Left ventricle myocardium inferior (tissue), 1 donor: ENCODE data around the gene TMC4. TPM values are rescaled to one million over a fixed set of nuclear protein-coding genes. Genes with fewer than 3 reads are reported as not detected.
"Not testable (repeated sequence)": the region's sequence is repeated elsewhere in the genome, so short reads cannot be mapped to it uniquely, and the experiment has no call there.

Experiments used
- DNase-seq: peaks from one replicate; pipeline ENCODE4 v3.0.0-alpha.2; 2020
- H3K27ac ChIP-seq: fragments of 200-600 bp; replicated peaks from 2 replicates; pipeline ENCODE4 v1.8.0; 2021
- H3K27me3 ChIP-seq: fragments of 200-600 bp; 2 replicates; pipeline ENCODE4 v1.8.0; 2021; ENCODE audit warnings: low read depth
- H3K36me3 ChIP-seq: fragments of 200-600 bp; 2 replicates; pipeline ENCODE4 v1.8.0; 2021
- H3K4me1 ChIP-seq: fragments of 200-600 bp; 2 replicates; pipeline ENCODE4 v1.8.0; 2021
- H3K4me3 ChIP-seq: fragments of 200-600 bp; 2 replicates; pipeline ENCODE4 v1.8.0; 2021; ENCODE audit warnings: mild to moderate bottlenecking, moderate library complexity
- H3K9me3 ChIP-seq: fragments of 200-600 bp; replicated peaks from 2 replicates; pipeline ENCODE4 v1.8.0; 2021
- CTCF ChIP-seq: fragments of 200-600 bp; IDR thresholded peaks from 2 replicates; pipeline ENCODE4 v1.8.0; 2021; ENCODE audit warnings: antibody characterized with exemption, mild to moderate bottlenecking, borderline replicate concordance
- intact Hi-C: fragments of 100-400 bp; cut with micrococcal nuclease; formaldehyde crosslinking; loops from one replicate; pipeline ENCODE4 v1.11.0; 2022
- total RNA-seq: library from RNA; stranded (reverse); fragmentation: NEBNext Ultra II Directional; extraction: Animal tissue kit (Norgen Biotek cat#: 25700); gene quantifications from one replicate; pipeline ENCODE4 v1.2.1, GENCODE V29; 2021
- donor health status: DM: no; HTN: yes; CAD: no; lungs with severe emphysema.

Gene TMC4
- total RNA-seq, 1 donor from 2014 or later, result 2.2 TPM

- H3K4me3 ChIP-seq, result no peak overlapping the region
- no peaks in the 10 kb centered on the region for H3K9me3 ChIP-seq
- DNase-seq, result no peak
- H3K27ac ChIP-seq, result no peak overlapping the region
- intact Hi-C loops, result no loop called here
- peaks cover 30% of the 10 kb centered on the region for H3K4me1 ChIP-seq
- peaks cover 34% of the 10 kb centered on the region for H3K36me3 ChIP-seq
- TF ChIP-seq CTCF, result no peak
- H3K27me3 ChIP-seq, result no peaks in the 10 kb centered on the region
Observed at GRCh38 chr19:54197121-54197520, 24.2 kb upstream of the TMC4 start.

GRCh38 chr19:54196536-54196935, 23.6 kb upstream of the TMC4 start:
- Histone ChIP-seq H3K27ac (no peak overlapping the region), H3K9me3 (no peaks in the 10 kb centered on the region), H3K4me1 (peaks cover 30% of the 10 kb centered on the region), H3K4me3 (no peak overlapping the region), H3K36me3 (peaks cover 29% of the 10 kb centered on the region), H3K27me3 (no peaks in the 10 kb centered on the region)
- intact Hi-C loops, result no loop called here
- no peak for TF ChIP-seq CTCF
- DNase-seq, result no peak

- intact Hi-C loops, result not testable (repeated sequence)
Observed at GRCh38 chr19:54194463-54194862, 21.5 kb upstream of the TMC4 start.

GRCh38 chr19:54193011-54193410, 20.1 kb upstream of the TMC4 start:
- TF ChIP-seq CTCF, result no peak
- Histone ChIP-seq H3K27me3 (no peaks in the 10 kb centered on the region), H3K27ac (no peak overlapping the region), H3K9me3 (no peaks in the 10 kb centered on the region), H3K4me3 (no peak overlapping the region), H3K4me1 (peaks cover 35% of the 10 kb centered on the region), H3K36me3 (peaks cover 27% of the 10 kb centered on the region)
- intact Hi-C loops, result no loop called here
- no peak for DNase-seq

More at GRCh38 chr19:54194463-54194862, 21.5 kb upstream of the TMC4 start:
- H3K9me3 ChIP-seq, H3K4me3 ChIP-seq, H3K27me3 ChIP-seq, DNase-seq, H3K27ac ChIP-seq: not testable (repeated sequence)
- peaks cover 27% of the 10 kb centered on the region for H3K36me3 ChIP-seq
- peaks cover 21% of the 10 kb centered on the region for H3K4me1 ChIP-seq

GRCh38 chr19:54191811-54192453, 19.0 kb upstream of the TMC4 start:
- DNase-seq, result no peak
- H3K4me3 ChIP-seq, result peak overlapping the region; percentile 91
- TF ChIP-seq CTCF, result no peak
- no peaks in the 10 kb centered on the region for H3K9me3 ChIP-seq
- peak overlapping the region; percentile 100 for H3K27ac ChIP-seq
- H3K27me3 ChIP-seq, result no peaks in the 10 kb centered on the region
- intact Hi-C loops, result no loop called here
- peaks cover 36% of the 10 kb centered on the region for H3K4me1 ChIP-seq
- H3K36me3 ChIP-seq, result peaks cover 27% of the 10 kb centered on the region

- no peaks in the 10 kb centered on the region for H3K9me3 ChIP-seq
- H3K4me1 ChIP-seq, result peaks cover 36% of the 10 kb centered on the region
- H3K36me3 ChIP-seq, result peaks cover 27% of the 10 kb centered on the region
- peak; percentile 88 for DNase-seq
- TF ChIP-seq CTCF, result no peak
- peak within 1 kb of the TSS; percentile 91 for H3K4me3 ChIP-seq
- H3K27ac ChIP-seq, result peak within 1 kb of the TSS; percentile 100
- no peaks in the 10 kb centered on the region for H3K27me3 ChIP-seq
- intact Hi-C loops, result no loop called here
Observed at GRCh38 chr19:54191011-54191810, 18.3 kb upstream of the TMC4 start, which contains the start of gene TSEN34. TSEN34 (plus strand) TSS chr19:54191308; CDS start chr19:54191365, 57 bp downstream.
